Measurements from ENCODE around the gene TAAR6. TPM values are rescaled to one million over a fixed set of nuclear protein-coding genes. Genes with fewer than 3 reads are reported as not detected.
"Not testable (repeated sequence)": the region's sequence is repeated elsewhere in the genome, so short reads cannot be mapped to it uniquely, and the experiment has no call there.

Gene TAAR6, protein sequence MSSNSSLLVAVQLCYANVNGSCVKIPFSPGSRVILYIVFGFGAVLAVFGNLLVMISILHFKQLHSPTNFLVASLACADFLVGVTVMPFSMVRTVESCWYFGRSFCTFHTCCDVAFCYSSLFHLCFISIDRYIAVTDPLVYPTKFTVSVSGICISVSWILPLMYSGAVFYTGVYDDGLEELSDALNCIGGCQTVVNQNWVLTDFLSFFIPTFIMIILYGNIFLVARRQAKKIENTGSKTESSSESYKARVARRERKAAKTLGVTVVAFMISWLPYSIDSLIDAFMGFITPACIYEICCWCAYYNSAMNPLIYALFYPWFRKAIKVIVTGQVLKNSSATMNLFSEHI
- total RNA-seq (not detected), polyA plus RNA-seq (ENCODE audit: insufficient read depth in 1 of 8, insufficient read length in 8 of 8, low replicate concordance in 1 of 8) (not detected)
- long read RNA-seq, donor 1 = 0 reads
- long read RNA-seq, donor 2 = 0 reads
- long read RNA-seq, donor 3 = 0 reads
- long read RNA-seq, donor 4 = 0 reads
- long read RNA-seq, donor 5 = 0 reads
- long read RNA-seq, donor 6 = 0 reads
- long read RNA-seq, donor 7 = 0 reads
- long read RNA-seq, donor 8 = 0 reads
- long read RNA-seq, donor 9 = 0 reads
- long read RNA-seq, donor 10 = 0 reads
- long read RNA-seq, donor 11 = 0 reads

DNA sequence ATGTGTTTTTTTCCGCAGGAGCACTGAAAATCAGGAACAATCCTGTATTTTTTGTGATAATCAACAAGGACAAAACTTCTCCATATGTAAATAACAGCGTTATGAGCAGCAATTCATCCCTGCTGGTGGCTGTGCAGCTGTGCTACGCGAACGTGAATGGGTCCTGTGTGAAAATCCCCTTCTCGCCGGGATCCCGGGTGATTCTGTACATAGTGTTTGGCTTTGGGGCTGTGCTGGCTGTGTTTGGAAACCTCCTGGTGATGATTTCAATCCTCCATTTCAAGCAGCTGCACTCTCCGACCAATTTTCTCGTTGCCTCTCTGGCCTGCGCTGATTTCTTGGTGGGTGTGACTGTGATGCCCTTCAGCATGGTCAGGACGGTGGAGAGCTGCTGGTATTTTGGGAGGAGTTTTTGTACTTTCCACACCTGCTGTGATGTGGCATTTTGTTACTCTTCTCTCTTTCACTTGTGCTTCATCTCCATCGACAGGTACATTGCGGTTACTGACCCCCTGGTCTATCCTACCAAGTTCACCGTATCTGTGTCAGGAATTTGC, at the start of gene TAAR6:
Gene TAAR6, plus strand, starts transcription at position 102 of the 557 bp plus-strand sequence. Its CDS starts 0 bp downstream, at position 102.
- DNase-seq = no peak
- Histone ChIP-seq H3K4me3 (ENCODE audit: low read length) (no peak within 1 kb of the TSS), H3K27ac (ENCODE audit: low read length) (no peak within 1 kb of the TSS), H3K4me1 (ENCODE audit: control insufficient read depth, insufficient read depth, low read length) (no peaks in the 10 kb centered on the region), H3K36me3 (ENCODE audit: control insufficient read depth, insufficient read depth, low read length) (no peaks in the 10 kb centered on the region), H3K9me3 (replicated peaks; ENCODE audit: control insufficient read depth, low read depth, low read length) (no peaks in the 10 kb centered on the region), H3K27me3 (ENCODE audit: control insufficient read depth, insufficient read depth, low read length) (peaks cover 3% of the 10 kb centered on the region)
- 80% methylated on average over 6 of the region's 15 CpGs for WGBS (ENCODE audit: insufficient coverage)

DNA sequence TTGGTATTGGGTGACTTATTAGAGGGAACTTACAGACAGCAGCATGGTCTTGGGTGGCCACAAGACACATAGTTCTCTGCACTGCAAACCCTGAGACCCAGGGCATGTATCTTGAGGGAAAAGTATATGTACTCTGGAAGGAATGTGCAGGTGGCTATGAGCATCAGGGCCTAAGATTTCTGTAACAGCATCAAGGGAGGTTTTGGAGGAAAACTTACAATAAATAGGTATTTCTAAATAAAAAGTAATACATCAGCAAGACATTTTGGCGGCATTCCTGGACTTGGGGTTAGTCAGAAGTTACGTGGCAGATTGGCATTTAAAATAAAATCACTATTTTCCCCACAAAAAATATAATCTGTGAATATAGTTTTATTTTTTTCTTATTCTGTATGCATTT, 49.2 kb upstream of the TAAR6 start:
- DNase-seq = no peak
- Histone ChIP-seq H3K4me3 (ENCODE audit: low read length) (no peak overlapping the region), H3K4me1 (ENCODE audit: control insufficient read depth, insufficient read depth, low read length) (no peaks in the 10 kb centered on the region), H3K9me3 (replicated peaks; ENCODE audit: control insufficient read depth, low read depth, low read length) (no peaks in the 10 kb centered on the region), H3K27ac (ENCODE audit: low read length) (no peak overlapping the region), H3K36me3 (ENCODE audit: control insufficient read depth, insufficient read depth, low read length) (no peaks in the 10 kb centered on the region), H3K27me3 (ENCODE audit: control insufficient read depth, insufficient read depth, low read length) (peaks cover 4% of the 10 kb centered on the region)
- no CpG with 5 or more reads among the region's 2 CpGs for WGBS (ENCODE audit: insufficient coverage)

DNA sequence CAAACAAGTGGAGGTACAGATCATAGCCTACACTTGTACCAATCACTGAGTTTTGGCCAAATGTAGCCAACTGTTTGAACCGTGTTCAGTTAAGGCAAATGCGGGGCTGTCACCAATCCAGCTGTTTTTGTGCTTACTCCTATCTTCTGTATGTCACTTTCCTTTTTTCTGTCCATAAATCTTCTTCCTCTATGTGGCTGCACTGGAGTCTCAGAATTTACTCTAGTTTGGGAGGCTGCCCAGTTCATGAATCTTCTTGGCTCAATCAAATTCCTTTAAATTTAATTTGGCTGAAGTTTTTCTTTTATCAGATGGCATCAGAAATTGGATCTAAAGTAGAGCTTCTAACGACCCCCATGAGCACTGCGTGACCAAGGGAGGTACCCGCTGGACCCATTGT, 45.5 kb upstream of the TAAR6 start:
- Histone ChIP-seq H3K9me3 (replicated peaks; ENCODE audit: control insufficient read depth, low read depth, low read length) (no peaks in the 10 kb centered on the region), H3K27me3 (ENCODE audit: control insufficient read depth, insufficient read depth, low read length) (peaks cover 9% of the 10 kb centered on the region), H3K4me1 (ENCODE audit: control insufficient read depth, insufficient read depth, low read length) (no peaks in the 10 kb centered on the region), H3K36me3 (ENCODE audit: control insufficient read depth, insufficient read depth, low read length) (no peaks in the 10 kb centered on the region), H3K4me3 (ENCODE audit: low read length) (no peak overlapping the region), H3K27ac (ENCODE audit: low read length) (no peak overlapping the region)
- no peak for DNase-seq
- WGBS (ENCODE audit: insufficient coverage) = 79% methylated on average over 5 of the region's 5 CpGs

DNA sequence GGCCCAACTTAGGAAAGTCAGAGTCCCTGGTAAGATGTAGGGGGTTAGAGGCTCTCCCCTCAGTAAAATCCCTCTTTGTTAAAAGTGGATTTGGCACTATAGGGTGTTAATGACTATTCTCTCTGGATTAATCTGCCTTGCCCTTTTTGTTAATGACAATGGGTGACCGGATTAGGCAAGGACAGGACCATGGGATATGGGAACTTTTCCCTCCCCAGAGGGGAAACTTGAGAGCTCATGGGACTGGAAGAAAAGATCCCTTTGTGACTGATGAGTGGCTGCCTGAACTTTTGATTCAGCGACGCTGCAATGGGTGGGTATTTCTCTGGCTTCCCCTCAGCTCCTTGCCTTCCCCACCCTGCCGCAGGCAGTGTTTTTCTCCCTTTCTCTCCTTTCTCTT, 44.3 kb upstream of the TAAR6 start:
- 40% methylated on average over 1 of the region's 4 CpGs for WGBS (ENCODE audit: insufficient coverage)
- no peaks in the 10 kb centered on the region for H3K9me3 ChIP-seq (replicated peaks; ENCODE audit: control insufficient read depth, low read depth, low read length)
- H3K4me1 ChIP-seq (ENCODE audit: control insufficient read depth, insufficient read depth, low read length) = no peaks in the 10 kb centered on the region
- H3K4me3 ChIP-seq (ENCODE audit: low read length) = no peak overlapping the region
- DNase-seq = no peak
- peaks cover 10% of the 10 kb centered on the region for H3K27me3 ChIP-seq (ENCODE audit: control insufficient read depth, insufficient read depth, low read length)
- no peaks in the 10 kb centered on the region for H3K36me3 ChIP-seq (ENCODE audit: control insufficient read depth, insufficient read depth, low read length)
- H3K27ac ChIP-seq (ENCODE audit: low read length) = no peak overlapping the region

DNA sequence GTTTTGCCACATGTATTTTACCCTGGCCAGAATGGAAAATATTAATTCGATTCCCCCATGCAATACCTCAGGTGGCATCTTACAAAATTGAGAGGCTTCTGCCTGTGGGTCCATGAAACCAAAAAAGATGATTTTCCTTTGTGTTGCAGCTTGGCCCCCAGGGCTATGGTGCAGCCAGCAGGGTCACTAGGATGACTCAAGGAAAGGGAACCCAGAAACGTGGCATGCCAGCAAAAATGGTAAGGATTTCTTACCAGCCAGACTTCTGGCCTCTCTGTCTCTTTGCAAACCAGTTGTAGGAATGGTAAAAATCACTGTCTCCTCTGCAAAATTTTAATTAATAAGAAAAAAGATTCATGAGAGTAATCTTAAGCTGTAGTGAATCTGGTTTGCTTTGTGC, 43.7 kb upstream of the TAAR6 start:
- Histone ChIP-seq H3K27me3 (ENCODE audit: control insufficient read depth, insufficient read depth, low read length) (peaks cover 10% of the 10 kb centered on the region), H3K9me3 (replicated peaks; ENCODE audit: control insufficient read depth, low read depth, low read length) (no peaks in the 10 kb centered on the region), H3K4me3 (ENCODE audit: low read length) (no peak overlapping the region), H3K27ac (ENCODE audit: low read length) (no peak overlapping the region), H3K36me3 (ENCODE audit: control insufficient read depth, insufficient read depth, low read length) (no peaks in the 10 kb centered on the region), H3K4me1 (ENCODE audit: control insufficient read depth, insufficient read depth, low read length) (no peaks in the 10 kb centered on the region)
- no peak for DNase-seq
- no CpG with 5 or more reads among the region's 2 CpGs for WGBS (ENCODE audit: insufficient coverage)

DNA sequence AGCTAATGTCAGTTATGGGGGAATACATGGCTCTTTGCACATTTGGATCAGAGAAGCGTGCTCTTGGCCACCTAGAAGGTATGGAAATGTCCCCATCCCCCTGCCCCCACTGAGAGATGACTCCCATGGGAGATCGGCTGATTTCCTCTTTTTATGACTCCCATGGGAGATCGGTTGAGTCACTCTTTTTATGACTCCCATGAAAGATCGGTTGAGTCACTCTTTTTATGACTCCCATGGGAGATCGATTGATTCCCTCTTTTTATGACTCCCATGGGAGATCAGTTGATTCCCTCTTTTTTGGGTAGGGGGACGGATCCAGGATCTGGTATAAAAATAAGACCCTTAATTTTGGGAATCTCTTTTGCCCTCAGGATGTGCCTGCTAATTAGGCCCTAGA, 42.3 kb upstream of the TAAR6 start:
- no peaks in the 10 kb centered on the region for H3K9me3 ChIP-seq (replicated peaks; ENCODE audit: control insufficient read depth, low read depth, low read length)
- peaks cover 10% of the 10 kb centered on the region for H3K27me3 ChIP-seq (ENCODE audit: control insufficient read depth, insufficient read depth, low read length)
- no peak overlapping the region for H3K27ac ChIP-seq (ENCODE audit: low read length)
- no peaks in the 10 kb centered on the region for H3K36me3 ChIP-seq (ENCODE audit: control insufficient read depth, insufficient read depth, low read length)
- WGBS (ENCODE audit: insufficient coverage) = 70% methylated on average over 2 of the region's 6 CpGs
- DNase-seq = no peak
- H3K4me1 ChIP-seq (ENCODE audit: control insufficient read depth, insufficient read depth, low read length) = no peaks in the 10 kb centered on the region
- no peak overlapping the region for H3K4me3 ChIP-seq (ENCODE audit: low read length)

DNA sequence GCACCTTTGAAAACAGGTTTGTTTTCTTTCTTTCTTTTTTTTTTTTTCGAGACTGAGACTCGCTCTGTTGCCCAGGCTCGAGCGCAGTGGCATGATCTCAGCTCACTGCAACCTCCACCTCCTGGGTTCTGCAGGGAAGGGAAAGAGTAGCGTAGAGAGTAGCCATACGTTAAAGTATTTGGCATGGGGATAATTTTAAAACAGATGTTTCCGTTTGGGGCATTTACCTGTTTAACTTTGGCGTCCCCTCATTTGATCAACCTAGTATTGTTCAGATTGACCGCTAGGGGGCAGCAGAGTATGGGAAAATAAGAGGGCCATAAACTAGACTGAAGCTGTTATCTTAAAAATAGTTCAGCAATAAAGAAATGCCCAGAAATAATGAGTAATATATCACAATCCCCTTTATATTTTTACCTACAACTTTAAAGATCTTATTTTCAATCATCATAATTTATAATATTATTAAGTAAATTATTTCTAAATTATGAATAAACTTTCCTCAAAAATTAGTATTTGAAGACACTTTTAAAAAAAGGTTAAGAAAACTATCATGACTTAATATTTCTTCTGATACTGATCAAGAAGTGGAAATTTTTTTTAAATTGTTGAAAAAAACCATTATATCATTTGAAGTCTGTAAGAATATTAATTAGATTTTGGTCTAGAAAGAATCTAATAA, 39.7 kb upstream of the TAAR6 start:
- Histone ChIP-seq H3K4me3 (ENCODE audit: low read length) (no peak overlapping the region), H3K36me3 (ENCODE audit: control insufficient read depth, insufficient read depth, low read length) (no peaks in the 10 kb centered on the region), H3K9me3 (replicated peaks; ENCODE audit: control insufficient read depth, low read depth, low read length) (no peaks in the 10 kb centered on the region), H3K27ac (ENCODE audit: low read length) (no peak overlapping the region), H3K27me3 (ENCODE audit: control insufficient read depth, insufficient read depth, low read length) (peaks cover 7% of the 10 kb centered on the region), H3K4me1 (ENCODE audit: control insufficient read depth, insufficient read depth, low read length) (no peaks in the 10 kb centered on the region)
- no CpG with 5 or more reads among the region's 9 CpGs for WGBS (ENCODE audit: insufficient coverage)
- peak; percentile 73 for DNase-seq

DNA sequence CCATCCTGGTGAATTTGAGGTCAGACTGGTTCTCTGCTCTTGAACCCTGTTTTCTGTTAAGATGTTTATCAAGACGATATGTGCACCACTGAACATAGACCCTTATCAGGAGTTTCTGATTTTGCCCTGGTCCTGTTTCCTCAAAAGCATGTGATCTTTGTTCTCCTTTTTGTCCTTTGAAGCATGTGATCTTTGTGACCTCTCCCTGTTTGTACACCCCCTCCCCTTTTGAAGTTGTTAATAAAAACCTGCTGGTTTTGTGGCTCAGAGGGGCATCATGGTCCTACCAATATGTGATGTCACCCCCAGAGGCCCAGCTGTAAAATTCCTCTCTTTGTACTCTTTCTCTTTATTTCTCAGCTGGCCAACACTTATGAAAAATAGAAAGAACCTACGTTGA, 35.6 kb upstream of the TAAR6 start:
- not testable (repeated sequence) for H3K4me1 ChIP-seq (ENCODE audit: control insufficient read depth, insufficient read depth, low read length); H3K4me3 ChIP-seq (ENCODE audit: low read length); H3K27ac ChIP-seq (ENCODE audit: low read length); H3K36me3 ChIP-seq (ENCODE audit: control insufficient read depth, insufficient read depth, low read length); H3K27me3 ChIP-seq (ENCODE audit: control insufficient read depth, insufficient read depth, low read length); H3K9me3 ChIP-seq (replicated peaks; ENCODE audit: control insufficient read depth, low read depth, low read length); DNase-seq
- WGBS (ENCODE audit: insufficient coverage) = no CpG with 5 or more reads among the region's 2 CpGs

DNA sequence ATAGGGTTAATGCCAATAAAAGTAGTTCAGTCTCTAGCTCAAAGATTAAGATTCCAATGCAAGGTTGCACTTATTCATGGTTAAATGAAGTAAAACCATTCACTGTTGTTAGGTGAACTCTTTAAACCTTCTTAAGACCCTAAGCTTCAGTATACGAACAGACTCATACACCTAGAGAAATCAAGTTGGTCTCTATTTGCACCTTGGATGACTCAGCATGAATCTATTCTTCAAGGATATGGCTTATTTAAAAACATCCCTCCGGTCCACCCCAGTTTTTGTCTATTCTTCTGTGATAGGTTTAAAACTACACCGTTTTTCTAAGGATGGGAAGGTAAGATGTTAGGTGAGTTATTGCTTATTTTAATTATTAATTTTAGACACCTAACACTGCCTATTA, 33.0 kb upstream of the TAAR6 start:
- H3K27me3 ChIP-seq (ENCODE audit: control insufficient read depth, insufficient read depth, low read length) = peaks cover 3% of the 10 kb centered on the region

DNA sequence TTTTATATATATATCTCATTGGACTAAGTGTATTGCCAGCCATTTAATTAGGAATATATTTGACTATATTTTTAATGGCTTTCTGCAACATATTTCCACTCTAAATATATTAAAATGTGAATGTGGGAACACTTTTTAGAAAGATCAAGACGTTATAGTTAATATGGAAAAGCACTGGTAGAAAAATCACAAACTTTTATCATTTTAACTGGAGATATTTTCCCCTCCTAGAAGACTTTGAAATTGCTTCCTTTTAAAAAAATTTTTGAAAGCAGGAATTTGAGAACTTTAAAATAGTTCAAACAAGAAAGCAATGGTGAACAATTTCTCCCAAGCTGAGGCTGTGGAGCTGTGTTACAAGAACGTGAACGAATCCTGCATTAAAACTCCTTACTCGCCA, 32.1 kb upstream of the TAAR6 start, which contains the start of gene TAAR9:
Gene TAAR9, plus strand, starts transcription at position 301 of the 400 bp plus-strand sequence. Its CDS starts 13 bp downstream, at position 314.
- Histone ChIP-seq H3K27me3 (ENCODE audit: control insufficient read depth, insufficient read depth, low read length) (peaks cover 3% of the 10 kb centered on the region), H3K36me3 (ENCODE audit: control insufficient read depth, insufficient read depth, low read length) (no peaks in the 10 kb centered on the region), H3K27ac (ENCODE audit: low read length) (no peak within 1 kb of the TSS), H3K4me1 (ENCODE audit: control insufficient read depth, insufficient read depth, low read length) (no peaks in the 10 kb centered on the region), H3K4me3 (ENCODE audit: low read length) (no peak within 1 kb of the TSS), H3K9me3 (replicated peaks; ENCODE audit: control insufficient read depth, low read depth, low read length) (no peaks in the 10 kb centered on the region)
- no peak for DNase-seq
- WGBS (ENCODE audit: insufficient coverage) = 85% methylated on average over 3 of the region's 4 CpGs

More for the DNA sequence above, 33.0 kb upstream of the TAAR6 start:
- Histone ChIP-seq H3K27ac (ENCODE audit: low read length) (no peak overlapping the region), H3K4me1 (ENCODE audit: control insufficient read depth, insufficient read depth, low read length) (no peaks in the 10 kb centered on the region), H3K9me3 (replicated peaks; ENCODE audit: control insufficient read depth, low read depth, low read length) (no peaks in the 10 kb centered on the region), H3K4me3 (ENCODE audit: low read length) (no peak overlapping the region), H3K36me3 (ENCODE audit: control insufficient read depth, insufficient read depth, low read length) (no peaks in the 10 kb centered on the region)
- no CpG with 5 or more reads among the region's 3 CpGs for WGBS (ENCODE audit: insufficient coverage)
- no peak for DNase-seq

Measured in muscle of leg (tissue), 16 donors.